ENCODE measurements around the gene RNF166.

RNF166 gene

DNA sequence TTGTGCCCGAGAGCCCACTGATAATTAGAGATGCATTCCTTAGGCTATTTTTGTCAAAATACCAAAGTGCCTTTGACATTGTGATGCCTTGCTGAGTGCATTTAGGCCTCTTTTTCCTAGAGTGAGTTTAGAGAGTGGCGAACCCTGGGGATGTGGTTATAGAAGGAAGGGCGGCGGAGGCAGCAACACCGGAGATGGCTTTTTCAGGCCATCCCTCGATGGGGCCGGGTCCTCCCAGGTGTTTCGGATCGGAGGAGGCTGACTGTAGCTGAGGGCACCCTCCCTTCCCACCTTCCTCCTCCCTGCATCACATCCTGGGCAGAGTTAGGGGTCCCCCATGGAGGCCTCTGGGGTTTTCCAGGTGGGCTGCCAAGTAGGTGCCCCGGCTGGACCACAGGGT is 13.3 kb downstream of the RNF166 start:
- DNase-seq (ENCODE audit: low read depth, low spot score): no peak

DNA sequence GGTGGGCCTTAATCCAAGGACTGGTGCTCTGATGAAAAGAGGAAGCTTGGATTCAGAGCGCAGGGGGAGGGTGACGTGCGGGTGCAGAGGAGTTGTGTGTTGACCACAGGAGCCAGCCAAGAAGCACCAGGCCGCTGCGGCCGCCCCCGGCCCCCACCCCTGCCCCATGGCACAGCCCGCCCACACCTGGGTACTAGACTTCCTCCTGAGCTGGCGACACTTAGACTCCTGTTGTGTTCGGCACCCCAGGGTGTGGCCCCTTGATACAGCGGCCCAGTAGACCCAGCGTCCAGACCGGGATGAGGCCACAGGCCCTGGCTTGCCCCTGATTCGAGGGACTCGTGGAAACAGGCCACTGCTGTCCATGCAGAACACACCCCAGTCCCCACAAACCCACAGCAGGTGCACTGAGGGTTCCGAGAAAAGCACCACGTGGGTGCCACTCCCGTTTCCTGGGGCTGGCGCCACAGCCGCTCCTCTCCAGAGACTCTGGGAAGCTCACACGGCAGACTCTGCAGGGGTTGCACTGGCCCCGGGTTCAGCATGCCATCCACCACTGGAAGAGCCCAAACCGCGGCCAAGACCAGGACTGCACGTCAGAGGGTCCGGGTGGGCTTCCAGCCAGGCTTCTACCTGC is 14.2 kb downstream of the RNF166 start:
- DNase-seq (ENCODE audit: low read depth, low spot score): no peak

DNA sequence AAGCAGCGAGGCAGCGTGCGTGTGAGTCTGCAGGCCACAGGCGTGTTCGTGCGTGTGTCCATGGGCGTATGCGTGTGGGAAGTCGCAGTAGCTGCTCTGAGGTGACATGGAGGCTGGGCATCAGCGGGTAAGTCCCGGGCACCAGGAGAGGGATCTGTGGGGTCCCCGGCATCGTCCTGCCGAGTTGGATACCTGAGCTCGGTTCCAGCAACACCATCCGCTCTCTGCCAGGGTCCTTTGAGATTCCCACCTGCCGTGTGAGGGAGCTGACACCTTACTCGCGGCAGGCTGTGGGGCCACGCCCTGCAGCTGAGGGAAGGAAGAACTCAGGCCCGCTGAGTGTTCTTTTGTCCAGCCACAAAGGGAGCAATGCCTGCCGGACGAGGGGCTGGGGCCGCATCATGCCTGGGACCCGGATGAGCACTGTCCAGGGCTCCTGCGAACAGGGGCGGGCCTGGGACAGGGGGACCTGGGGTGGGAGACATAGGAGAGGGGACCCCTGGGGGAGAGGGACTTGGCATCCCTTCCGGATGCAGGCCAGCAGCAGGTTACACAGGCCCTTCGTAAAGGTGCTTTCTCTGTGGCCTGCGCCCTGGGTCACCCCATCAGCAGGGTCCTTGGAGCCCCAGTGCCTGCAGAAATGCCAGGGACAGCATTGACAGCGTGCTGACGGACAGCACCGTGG is 14.9 kb downstream of the RNF166 start:
- no peak for DNase-seq (ENCODE audit: low read depth, low spot score)

DNA sequence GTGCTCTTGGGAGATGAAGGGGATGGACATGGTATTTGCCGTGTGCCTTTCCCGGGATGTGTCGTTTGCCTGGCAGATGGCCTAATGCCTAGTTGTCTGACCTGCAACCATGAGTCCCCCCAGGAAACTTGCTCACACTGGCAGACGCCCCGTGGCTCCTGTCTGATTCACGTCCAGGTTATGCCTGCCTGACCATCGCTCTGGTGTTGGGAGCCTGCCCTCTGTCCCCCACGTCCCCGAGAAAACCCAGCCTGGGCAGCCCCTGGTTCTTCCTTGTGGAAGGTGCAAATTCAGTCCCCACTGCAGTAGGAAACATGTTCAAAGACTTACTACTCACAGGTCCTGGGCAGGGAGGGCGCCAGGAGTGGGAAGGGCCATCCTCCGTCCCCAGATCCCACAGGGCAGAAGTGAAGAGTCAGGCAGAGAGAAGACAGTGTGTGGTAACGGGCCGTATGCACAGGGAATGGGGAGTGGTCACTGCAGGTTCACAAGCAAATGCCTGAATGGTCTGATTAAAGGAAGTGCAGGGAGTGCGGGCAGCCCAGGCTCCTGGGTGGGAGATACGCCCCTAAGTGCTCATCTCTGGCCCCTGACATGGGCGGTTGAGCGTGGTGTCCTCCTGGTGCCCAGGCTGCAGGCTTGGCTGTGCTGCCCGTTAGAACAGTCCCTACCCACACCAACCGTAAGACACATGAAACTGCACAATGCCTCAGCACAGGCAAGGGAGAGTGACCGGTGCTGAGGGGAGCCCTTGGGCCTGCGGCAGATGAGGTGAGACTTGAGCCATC is 15.7 kb downstream of the RNF166 start:
- DNase-seq (ENCODE audit: low read depth, low spot score): no peak

DNA sequence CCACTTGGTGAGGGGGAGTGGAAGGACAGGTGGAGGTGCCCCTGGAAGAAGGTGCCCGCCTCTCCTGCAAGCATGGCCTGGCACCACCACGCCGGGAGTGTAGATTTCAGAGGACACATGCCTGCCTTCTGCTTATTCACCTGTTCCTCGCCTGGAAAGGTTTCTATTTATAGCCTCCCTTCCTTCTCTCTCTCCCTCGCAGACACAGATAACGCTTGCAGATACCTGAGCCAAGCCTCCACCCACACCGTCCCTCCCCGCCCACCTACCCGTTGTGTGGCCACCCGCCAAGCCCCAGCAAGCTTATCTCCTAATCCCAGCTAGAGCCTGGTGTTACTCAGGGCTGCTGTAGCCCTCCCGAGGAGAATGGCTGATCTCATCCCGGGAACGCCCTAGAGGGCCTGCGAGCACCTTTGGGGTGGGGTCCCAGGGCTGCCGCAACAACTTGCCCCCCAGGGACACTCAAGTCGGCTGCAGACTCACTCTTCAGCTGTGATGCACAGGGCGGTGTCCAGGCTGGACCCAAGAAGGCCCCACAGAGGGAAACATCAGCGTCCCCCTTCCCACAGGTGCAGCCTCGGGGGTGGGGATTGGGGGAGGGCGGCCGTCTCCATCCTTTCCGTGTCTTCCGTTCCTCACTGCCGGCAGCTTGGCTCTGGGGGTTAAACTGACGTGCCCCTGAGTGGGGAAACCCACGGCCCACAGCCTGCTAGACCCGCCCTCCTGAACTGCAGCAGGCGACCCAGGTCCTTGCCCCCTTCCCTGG is 18.0 kb downstream of the RNF166 start:
- DNase-seq (ENCODE audit: low read depth, low spot score): no peak

DNA sequence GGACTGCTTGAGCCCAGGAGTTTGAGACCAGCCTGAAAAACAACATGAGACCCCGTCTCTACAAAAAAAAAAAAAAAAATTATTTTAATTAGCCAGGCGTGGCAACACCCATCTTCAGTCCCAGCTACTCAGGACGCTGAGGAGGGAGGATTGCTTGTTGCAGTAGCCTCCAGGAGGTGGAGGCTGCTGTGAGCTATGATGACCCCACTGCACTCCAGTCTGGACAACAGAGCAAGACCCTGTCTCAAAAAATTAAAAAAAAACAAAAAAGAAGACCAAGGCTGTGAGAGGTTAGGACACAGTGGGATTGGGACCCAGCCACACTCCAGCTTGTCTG is 18.6 kb downstream of the RNF166 start:
- no peak for DNase-seq (ENCODE audit: low read depth, low spot score)

DNA sequence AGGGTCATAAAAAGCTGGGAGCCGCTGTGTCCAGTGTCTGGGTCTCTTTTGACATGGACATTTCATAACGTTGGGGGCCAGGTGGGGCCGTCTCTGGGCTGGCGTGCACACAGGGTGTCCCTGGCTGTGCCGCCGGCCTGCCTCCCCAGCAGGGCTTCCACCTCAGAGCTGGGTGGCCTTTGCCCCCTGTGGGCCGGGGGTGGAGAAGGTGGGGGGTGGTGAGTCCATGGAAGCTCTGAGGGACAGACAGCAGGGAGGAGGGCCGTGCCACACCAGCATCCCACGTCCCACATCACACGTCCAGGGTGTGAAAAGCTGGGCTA is 19.0 kb downstream of the RNF166 start:
- DNase-seq (ENCODE audit: low read depth, low spot score): no peak

DNA sequence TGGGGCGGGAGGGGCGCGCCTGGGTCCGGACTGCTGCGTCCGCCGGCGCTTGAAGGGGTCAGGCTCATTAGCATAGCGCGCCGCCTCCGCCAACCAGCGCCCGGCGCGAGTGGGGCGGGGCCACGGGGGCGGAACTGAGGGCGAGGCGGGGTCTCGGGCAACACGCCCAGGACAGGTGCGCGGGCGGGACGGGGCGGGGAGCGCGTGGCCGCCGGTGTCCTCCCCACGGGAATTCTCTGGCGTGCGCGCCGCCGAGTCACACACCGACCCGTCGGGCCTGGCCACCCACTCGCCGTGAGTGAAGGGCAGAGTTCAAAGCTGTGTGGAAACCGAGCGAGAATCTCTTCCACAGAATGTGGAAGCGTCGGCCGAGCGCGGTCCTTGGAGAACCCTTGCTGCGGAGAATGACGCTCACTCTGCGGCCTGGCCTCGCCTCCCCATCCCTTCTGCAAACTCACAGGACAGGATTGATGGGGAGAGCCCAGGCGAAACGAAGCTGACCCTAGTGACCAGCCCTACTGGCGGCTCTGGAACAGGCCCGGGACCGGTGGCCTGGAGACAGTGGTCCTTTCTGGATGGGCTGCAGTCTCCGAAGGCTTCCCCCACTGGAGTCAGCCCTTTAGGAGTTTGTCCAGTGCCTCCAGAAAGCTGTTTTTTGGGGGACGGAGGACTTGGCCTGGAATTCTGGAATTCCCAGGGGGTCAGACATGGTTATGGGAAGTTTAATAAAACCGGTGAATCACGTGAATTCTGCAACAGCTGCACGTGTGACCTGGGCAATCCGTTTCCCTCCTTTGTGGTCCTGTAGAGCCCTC is 19.6 kb downstream of the RNF166 start, which contains the start of gene SNAI3:
Gene SNAI3, minus strand, starts transcription at position 69 of the 815 bp plus-strand sequence. CDS start 101 bp downstream, outside the sequence.
- DNase-seq (ENCODE audit: low read depth, low spot score): no peak

DNA sequence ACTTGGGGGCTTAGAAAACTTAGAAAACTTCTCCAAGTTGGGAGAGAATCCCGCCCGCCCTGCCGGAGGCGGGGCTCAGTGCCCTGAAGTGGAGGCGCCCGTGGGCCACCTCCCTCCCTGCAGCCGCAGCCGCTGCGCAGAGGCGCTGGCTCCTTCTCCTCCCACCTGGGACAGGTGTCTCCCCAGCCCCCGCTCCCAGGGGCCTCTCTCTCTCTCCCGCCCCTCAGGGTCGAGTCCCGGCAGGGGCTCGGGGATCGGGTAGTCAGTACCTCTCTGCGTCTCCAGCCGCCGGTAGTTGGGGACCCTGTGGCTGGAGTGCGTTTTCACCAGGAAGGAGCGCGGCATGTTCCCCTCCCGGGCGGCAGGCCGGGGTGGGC is 20.2 kb downstream of the RNF166 start:
- no peak for DNase-seq (ENCODE audit: low read depth, low spot score)

DNA sequence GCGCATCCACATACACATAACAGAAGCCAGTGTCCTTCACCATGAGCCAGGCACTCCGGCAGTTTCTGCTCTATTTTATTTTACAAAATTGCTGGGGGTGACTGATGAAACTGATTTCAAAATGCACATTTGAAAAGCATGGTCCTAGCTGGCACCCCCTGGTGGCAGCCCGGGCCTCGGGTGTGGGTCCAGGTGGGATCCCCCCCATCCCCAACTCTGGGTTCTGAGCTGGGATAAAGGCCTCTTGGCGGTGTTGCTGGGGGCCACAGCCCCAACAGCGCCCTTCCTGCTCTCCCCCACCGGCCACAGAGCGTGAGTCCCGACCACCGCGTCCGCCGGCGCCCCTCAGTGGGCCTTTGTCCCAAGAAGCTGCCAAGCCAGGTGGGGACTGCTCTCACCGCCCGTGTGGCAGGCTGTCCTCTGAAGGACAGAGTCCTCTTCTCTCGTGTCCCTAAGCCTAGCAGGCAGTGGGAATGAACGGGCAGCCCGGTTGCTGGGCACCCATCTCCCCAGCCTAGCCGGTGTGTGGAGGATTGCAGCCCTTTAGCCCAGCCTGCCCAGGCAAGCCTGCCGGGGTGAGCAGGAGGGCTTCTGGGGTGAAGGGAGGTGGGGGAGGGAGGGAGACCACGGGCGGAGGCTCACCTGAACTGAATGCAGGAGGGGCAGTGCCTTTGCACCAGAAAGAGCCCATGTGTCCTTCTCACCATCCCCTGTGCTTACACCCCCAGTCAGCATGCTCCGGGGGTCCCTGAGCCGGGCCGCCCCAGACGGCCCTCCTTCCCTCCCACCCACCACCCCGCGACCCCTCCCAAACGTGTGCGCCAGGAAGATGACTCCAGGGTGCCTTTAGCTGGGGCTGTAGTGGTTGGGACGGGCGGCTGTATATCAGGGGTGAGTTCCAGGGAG is 20.8 kb downstream of the RNF166 start:
- no peak for DNase-seq (ENCODE audit: low read depth, low spot score)

DNA sequence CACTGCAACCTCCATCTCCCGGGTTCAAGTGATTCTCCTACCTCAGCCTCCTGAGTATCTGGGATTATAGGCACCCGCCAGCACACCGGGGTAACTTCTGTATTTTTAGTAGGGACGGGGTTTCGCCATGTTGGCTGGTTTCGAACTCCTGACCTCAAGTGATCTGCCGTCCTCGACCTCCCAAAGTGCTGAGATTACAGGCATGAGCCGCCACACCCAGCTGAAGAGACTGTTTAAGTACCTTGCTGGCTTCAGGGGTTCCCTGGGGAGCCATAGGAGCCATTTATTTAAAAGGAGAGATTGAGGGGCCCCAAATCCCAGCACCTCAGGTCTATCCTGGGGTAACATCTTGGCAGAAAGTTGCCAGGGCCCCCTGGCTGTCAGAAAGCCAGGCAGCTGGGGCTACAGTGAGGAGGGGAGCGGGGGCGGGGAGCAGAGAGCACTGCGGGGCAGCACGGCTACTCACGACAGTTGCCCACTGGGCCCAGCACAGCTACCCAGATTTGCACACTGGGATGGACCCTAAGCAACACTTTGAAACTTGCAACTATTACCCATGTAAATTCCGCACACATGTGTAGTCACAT is 21.5 kb downstream of the RNF166 start:
- DNase-seq (ENCODE audit: low read depth, low spot score): no peak

DNA sequence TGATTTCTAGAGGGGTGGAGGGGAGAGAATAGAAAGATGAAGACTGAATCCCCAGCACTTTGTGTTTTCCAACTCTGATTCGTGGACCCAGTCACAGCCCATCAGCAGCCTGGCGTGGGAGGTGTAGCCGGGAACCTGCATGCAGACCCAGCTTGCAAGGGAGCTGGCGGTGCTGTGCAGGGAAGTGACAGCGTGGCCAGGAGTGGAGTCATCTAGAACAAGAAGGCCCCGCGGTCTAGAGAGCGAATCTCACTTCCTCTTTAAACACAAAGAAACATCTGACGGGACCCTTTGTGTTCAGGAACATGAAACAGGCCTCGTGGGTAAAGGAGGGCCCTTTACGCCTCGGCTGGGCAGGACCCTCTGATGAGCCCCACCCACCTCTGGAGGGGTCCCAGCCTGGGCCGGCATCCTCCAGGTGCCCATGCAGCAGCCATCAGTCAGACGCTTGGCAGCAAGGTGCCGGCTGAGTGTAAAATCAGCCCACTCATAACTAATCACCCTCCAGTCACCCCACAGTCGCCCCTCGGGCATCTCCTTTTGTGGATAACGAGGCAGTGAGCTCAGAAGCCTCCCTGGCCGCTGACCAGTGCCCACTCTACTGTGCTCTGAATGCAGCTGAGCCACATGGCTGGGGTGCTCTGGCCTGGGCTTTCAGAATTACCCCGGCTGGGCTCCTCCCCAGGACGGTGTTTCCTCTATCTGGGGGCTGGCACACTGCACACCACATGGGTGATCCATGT is 24.3 kb downstream of the RNF166 start:
- no peak for DNase-seq (ENCODE audit: low read depth, low spot score)

DNA sequence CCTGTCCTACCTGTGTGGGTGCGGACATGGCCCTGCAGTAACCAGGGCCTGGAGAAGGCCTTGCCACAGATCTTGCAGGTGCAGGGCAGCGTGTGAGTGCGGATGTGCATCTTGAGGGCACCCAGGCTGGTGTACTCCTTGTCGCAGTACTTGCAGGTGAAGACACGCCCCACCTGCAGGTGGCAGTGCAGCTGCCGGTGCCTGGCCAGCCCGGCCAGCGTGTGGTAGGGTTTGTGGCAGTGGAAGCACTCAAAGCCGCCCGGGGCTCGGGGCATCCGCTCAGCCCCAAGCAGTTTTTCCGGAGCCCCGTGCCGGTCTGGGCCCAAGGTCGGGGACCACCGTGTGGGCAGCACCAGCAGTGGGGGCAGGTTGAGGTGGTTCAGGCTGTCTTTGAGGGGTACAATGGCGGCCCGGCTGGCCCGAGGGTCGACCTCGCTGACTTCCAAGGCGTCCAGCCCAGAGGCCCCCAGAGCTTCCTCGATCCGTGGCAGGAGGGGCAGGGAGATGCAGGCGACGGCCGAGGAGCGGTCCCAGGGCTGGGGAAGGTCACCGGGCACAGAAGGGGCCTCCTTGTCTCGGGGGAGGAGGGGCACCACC is 25.0 kb downstream of the RNF166 start:
- no peak for DNase-seq (ENCODE audit: low read depth, low spot score)

DNA sequence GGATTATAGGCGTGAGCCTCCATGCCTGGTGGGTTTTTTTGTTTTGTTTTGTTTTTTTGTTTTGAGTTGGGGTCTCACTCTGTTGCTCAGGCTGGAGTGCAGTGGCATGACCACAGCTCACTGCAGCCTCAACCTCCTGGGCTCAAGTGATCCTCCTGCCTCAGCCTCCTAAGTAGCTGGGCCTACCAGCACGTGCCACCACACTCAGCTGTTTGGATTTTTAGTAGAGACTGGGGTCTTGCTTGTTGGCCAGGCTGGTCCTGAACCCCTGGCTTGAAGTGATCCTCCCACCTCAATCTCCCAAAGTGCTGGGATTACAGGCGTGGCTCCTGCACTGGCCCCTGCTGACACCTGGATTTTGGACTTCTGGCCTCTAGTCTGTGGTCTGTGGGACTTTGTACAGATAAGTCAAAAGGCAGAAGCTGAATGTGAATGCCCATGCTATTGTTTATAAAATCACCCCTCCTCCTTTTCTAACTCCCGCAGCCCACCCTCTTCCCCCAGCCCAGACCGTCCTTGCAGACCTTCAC is 25.6 kb downstream of the RNF166 start:
- no peak for DNase-seq (ENCODE audit: low read depth, low spot score)

DNA sequence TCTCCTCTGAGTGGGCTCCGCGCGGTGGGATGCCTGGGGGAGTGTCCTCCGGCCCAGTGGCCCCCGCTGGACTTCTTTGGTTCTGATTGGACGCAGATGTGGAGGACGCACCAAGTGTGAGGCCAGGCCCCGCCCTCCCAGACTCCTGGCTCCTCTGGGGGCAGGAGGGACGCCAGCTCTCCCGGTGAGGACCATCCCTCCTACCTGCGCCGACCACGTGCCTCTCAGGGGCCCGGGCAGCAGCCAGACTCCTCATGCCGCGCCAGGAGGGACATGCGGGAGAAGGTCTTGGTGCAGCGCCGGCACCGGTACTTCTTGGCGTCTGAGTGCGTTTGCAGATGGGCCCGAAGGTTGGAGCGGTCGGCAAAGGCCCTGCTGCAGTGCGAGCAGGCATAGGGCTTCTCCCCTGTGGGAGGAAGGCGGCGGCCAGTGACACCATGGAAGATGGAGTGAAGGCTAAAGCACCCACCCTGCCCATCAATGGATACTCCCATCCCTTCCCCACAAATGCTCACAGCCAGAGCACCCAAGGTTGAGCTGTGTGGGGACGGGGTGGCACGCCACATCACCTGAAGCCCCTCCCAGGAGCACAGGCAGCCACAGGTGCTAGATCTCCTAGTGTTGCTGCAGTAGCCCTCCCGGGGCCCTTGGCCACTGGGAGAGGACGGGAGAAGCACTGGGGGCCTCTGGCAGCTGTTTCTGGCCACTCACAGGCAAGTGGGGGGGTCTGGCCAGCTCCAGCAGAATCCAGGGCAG is 27.8 kb downstream of the RNF166 start:
- DNase-seq (ENCODE audit: low read depth, low spot score): no peak

DNA sequence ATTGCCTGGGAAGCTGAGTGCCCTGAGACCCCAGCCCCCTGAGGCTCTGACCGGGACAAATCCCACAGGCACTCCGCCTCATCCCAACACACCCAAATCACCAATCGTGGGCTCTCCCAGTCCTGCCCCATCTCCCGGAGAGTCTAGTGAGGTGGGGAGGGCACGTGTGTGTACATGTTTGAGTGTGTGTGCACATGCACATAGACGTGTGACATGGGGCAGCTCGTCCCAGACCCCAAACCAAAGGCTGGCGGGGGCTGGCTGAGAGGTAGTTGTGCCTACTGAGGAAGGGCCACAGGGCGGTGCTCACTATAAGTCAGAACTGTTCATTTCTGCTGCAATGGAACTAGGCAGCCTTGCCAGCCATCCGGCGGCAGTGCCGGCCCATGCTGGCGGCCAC is 28.5 kb downstream of the RNF166 start:
- DNase-seq (ENCODE audit: low read depth, low spot score): no peak

DNA sequence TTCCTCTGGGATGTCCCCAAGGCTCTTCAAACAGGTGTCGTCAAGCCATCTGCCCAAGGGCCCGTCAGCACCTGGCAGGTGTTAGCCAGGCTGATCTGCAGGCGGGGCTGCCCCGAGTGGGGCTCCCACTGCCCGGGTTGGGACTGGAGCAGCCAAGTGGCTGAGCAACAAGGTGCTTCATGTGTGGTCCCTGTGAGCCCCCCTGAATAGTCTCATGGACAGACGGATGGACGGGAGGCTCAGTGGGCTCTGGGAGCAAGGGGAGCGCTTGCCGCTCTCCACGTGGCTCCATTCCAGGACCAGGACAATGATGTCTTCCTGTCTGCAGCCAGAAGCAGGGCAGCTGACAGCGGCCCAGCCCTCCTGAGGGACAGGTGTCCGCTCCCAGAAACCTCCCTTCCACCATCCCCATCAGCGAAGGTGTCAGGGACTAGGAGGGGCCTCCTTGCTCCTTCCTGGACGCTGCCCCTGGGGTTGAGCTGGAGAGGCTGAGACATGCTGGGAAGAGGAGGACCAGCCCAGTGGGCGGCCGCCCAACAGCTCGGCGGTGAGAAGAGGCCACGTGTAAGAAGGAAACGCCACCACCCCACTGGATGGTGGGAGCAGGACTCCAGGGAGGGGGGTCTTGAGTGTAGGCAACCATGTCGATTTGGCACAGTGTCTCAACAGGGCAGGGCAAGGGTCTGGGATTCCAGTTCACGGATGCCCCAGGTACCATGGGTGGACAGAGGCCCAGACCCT is 29.5 kb downstream of the RNF166 start:
- DNase-seq (ENCODE audit: low read depth, low spot score): no peak

All from smooth muscle cell of the brain vasculature (primary cell).